ENCODE data around the gene BMAL1.

DNA sequence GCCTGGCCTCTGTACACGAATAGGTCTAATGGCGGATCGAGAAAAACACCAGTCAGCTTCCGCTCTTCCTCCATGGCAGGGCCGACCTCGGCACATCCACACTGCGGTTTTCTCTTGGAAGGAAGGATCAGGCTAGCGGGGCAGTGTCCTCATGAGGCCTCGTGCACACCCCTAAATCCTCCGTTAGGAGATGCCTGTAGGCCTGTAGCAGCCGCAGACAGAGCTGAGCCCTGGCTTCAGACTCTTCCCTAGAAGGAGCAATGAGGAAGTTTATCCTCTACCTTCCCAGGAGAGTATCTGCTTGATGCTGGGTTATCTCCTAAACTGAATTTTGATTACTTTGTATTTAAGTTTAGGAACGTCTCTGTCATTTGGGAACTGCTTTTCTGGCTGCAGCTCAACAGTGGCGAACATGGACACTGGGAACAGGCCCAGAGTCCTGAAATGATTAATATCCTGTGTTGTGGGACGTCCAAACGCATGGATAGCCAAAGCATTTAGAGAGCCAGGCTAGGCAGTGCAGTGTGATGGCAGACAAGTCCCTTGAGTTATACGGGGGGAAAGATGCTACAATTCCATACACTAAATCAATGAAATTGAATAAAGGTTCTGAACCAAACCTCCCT lies 16.5 kb upstream of the BMAL1 start:
- TF ChIP-seq, protein P1, sequence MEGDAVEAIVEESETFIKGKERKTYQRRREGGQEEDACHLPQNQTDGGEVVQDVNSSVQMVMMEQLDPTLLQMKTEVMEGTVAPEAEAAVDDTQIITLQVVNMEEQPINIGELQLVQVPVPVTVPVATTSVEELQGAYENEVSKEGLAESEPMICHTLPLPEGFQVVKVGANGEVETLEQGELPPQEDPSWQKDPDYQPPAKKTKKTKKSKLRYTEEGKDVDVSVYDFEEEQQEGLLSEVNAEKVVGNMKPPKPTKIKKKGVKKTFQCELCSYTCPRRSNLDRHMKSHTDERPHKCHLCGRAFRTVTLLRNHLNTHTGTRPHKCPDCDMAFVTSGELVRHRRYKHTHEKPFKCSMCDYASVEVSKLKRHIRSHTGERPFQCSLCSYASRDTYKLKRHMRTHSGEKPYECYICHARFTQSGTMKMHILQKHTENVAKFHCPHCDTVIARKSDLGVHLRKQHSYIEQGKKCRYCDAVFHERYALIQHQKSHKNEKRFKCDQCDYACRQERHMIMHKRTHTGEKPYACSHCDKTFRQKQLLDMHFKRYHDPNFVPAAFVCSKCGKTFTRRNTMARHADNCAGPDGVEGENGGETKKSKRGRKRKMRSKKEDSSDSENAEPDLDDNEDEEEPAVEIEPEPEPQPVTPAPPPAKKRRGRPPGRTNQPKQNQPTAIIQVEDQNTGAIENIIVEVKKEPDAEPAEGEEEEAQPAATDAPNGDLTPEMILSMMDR (IDR thresholded peaks at IDR 0.05) = no peak
- no peak for TF ChIP-seq POLR2A (IDR thresholded peaks at IDR 0.05)

Data from Peyer's patch (tissue), 4 donors.